ENCODE data around the gene SLC7A9.
"Not testable (repeated sequence)": the region's sequence is repeated elsewhere in the genome, so short reads cannot be mapped to it uniquely, and the experiment has no call there.

The SLC7A9 gene

DNA sequence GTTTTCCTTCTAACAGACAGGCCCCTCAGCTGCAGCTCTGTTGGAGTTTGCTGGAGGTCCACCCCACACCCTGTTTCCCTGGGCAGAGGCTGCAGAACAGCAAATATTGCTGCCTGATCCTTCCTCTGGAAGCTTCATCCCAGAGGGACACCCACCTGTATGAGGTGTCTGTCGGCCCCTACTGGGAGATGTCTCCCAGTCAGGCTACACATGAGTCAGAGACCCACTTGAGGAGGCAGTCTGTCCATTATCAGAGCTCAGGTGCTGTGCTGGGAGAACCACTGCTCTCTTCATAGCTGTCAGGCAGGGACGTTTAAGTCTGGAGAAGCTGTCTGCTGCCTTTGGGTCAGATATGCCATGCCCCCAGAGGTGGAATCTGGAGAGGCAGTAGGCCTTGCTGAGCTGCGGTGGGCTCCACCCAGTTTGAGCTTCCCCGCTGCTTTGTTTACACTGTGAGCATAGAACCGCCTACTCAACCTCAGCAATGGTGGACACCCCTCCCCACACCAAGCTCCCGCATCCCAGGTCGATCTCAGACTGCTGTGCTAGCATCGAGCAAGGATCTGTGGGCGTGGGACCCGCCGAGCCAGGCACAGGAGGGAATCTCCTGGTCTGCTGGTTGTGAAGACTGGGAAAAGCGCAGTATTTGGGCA lies 82.3 kb downstream of the SLC7A9 start:
- not testable (repeated sequence) for DNase-seq

DNA sequence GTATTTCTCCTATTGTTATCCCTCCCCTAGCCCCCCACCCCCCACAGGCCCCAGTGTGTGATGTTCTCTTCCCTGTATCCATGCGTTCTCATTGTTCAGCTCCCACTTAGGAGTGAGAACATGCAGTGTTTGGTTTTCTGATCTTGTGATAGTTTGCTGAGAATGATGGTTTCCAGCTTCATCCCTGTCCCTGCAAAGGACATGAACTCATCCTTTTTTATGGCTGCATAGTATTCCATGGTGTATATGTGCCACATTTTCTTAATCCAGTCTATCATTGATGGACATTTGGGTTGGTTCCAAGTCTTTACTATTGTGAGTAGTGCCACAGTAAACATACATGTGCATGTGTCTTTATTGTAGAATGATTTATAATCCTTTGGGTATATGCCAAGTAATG lies 87.5 kb downstream of the SLC7A9 start:
- not testable (repeated sequence) for DNase-seq

DNA sequence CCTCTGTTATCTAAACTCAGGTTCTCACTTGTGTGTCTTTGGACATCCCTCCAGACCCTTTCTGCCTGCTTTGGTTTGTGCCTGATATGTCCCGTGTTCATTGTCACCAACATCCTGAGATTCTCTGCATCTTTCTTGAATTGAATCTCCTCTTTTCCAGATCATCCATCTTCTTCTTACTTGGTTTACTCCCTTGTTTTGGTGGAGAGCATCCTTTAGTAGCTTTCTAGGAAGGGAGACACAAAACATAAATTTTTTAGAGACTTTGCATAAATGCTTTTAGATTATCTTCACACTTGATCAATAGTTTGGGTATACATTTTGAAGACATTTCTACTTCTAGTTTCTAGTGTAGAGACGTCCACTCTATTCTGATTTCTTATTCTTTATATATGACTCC lies 88.3 kb downstream of the SLC7A9 start:
- no peak for DNase-seq
